ENCODE results near the gene TMIGD3.
A peak's percentile ranks its signal among the peaks of the same experiment; 100 is the strongest.

TMIGD3 gene

GRCh38 chr1:111476214-111476613 lies 27.2 kb downstream of the TMIGD3 start:
- DNase-seq (ENCODE audit: low read depth in 2 of 2, low spot score in 1 of 2): no peak

GRCh38 chr1:111475701-111476100 lies 27.7 kb downstream of the TMIGD3 start:
- no peak for DNase-seq (ENCODE audit: low read depth in 2 of 2, low spot score in 1 of 2)

- no peak for DNase-seq (ENCODE audit: low read depth in 2 of 2, low spot score in 1 of 2)
These were observed 28.9 kb downstream of the TMIGD3 start for GRCh38 chr1:111474521-111474920.

GRCh38 chr1:111474106-111474505 lies 29.3 kb downstream of the TMIGD3 start:
- no peak for DNase-seq (ENCODE audit: low read depth in 2 of 2, low spot score in 1 of 2)

- no peak for DNase-seq (ENCODE audit: low read depth in 2 of 2, low spot score in 1 of 2)
These were observed 31.9 kb downstream of the TMIGD3 start for GRCh38 chr1:111471538-111471937.

- peak in 1 of 2 donors; percentile 40 for DNase-seq (ENCODE audit: low read depth in 2 of 2, low spot score in 1 of 2)
These were observed 32.4 kb downstream of the TMIGD3 start for GRCh38 chr1:111471012-111471411.

- DNase-seq (ENCODE audit: low read depth in 2 of 2, low spot score in 1 of 2): no peak
These were observed 32.8 kb downstream of the TMIGD3 start for GRCh38 chr1:111470596-111470995.

- no peak for DNase-seq (ENCODE audit: low read depth in 2 of 2, low spot score in 1 of 2)
These were observed 33.9 kb downstream of the TMIGD3 start for GRCh38 chr1:111469539-111469938.

- no peak for DNase-seq (ENCODE audit: low read depth in 2 of 2, low spot score in 1 of 2)
These were observed 34.7 kb downstream of the TMIGD3 start for GRCh38 chr1:111468717-111469100.

- no peak for DNase-seq (ENCODE audit: low read depth in 2 of 2, low spot score in 1 of 2)
These were observed 35.3 kb downstream of the TMIGD3 start for GRCh38 chr1:111467865-111468716.

GRCh38 chr1:111466480-111466879 lies 37.0 kb downstream of the TMIGD3 start:
- DNase-seq (ENCODE audit: low read depth in 2 of 2, low spot score in 1 of 2): no peak

GRCh38 chr1:111465754-111466153 lies 37.7 kb downstream of the TMIGD3 start:
- DNase-seq (ENCODE audit: low read depth in 2 of 2, low spot score in 1 of 2): no peak

- no peak for DNase-seq (ENCODE audit: low read depth in 2 of 2, low spot score in 1 of 2)
These were observed 40.3 kb downstream of the TMIGD3 start for GRCh38 chr1:111463029-111463683.

- no peak for DNase-seq (ENCODE audit: low read depth in 2 of 2, low spot score in 1 of 2)
These were observed 40.9 kb downstream of the TMIGD3 start for GRCh38 chr1:111462370-111463028.

GRCh38 chr1:111461765-111462164 lies 41.7 kb downstream of the TMIGD3 start:
- DNase-seq (ENCODE audit: low read depth in 2 of 2, low spot score in 1 of 2): no peak

GRCh38 chr1:111455642-111456031 lies 47.8 kb downstream of the TMIGD3 start:
- no peak for DNase-seq (ENCODE audit: low read depth in 2 of 2, low spot score in 1 of 2)

GRCh38 chr1:111454859-111455641 lies 48.4 kb downstream of the TMIGD3 start:
- no peak for DNase-seq (ENCODE audit: low read depth in 2 of 2, low spot score in 1 of 2)

GRCh38 chr1:111453706-111454105 lies 49.7 kb downstream of the TMIGD3 start:
- no peak for DNase-seq (ENCODE audit: low read depth in 2 of 2, low spot score in 1 of 2)

- no peak for DNase-seq (ENCODE audit: low read depth in 2 of 2, low spot score in 1 of 2)
These were observed 50.9 kb downstream of the TMIGD3 start for GRCh38 chr1:111452581-111452980.

- DNase-seq (ENCODE audit: low read depth in 2 of 2, low spot score in 1 of 2): no peak
These were observed 53.2 kb downstream of the TMIGD3 start for GRCh38 chr1:111450185-111450584.

- DNase-seq (ENCODE audit: low read depth in 2 of 2, low spot score in 1 of 2): no peak
These were observed 53.8 kb downstream of the TMIGD3 start for GRCh38 chr1:111449703-111450017.
